IMR-90 (cell line): ENCODE measurements around the gene TPP1. TPM values are rescaled to one million over a fixed set of nuclear protein-coding genes. Genes with fewer than 3 reads are reported as not detected.

Experiments
- ATAC-seq: fragments of 200-7000 bp; cut with Tn5 transposase; 2 replicates; pipeline ENCODE4 v1.9.1; 2020; ENCODE audit warnings: low read depth, mild to moderate bottlenecking, moderate library complexity
- BruUV-seq: library from RNA; stranded (reverse); fragments of 400-500 nt; replicated peaks from 2 replicates; lab custom pipeline; 2021; lab: Mats Ljungman, UMichigan
- CTCF ChIA-PET: fragments of 300-600 bp; formaldehyde crosslinking; extraction: SDS; loops from one replicate; lab custom pipeline; 2021; ENCODE audit warnings: antibody characterized with exemption; lab: Yijun Ruan, JAX
- POLR2A ChIA-PET: fragments of 300-600 bp; sonication (Branson Sonifier 250); formaldehyde crosslinking; loops from one replicate; lab custom pipeline; 2022; ENCODE audit warnings: antibody characterized with exemption; ENCODE audit not compliant: unreplicated experiment; lab: Charles Lee
- DNase-seq: peaks from one replicate; pipeline ENCODE4 v3.0.0; 2013
- H2AFZ ChIP-seq: replicated peaks from 2 replicates; pipeline ENCODE3; 2013; ENCODE audit warnings: low read length, mild to moderate bottlenecking; ENCODE audit not compliant: poor library complexity
- H2AK5ac ChIP-seq: 2 replicates; pipeline ENCODE4 v1.6.1; 2013; ENCODE audit warnings: low read depth, low read length, inconsistent platforms
- H2AK9ac ChIP-seq: replicated peaks from 2 replicates; pipeline ENCODE3; 2013; ENCODE audit warnings: mild to moderate bottlenecking, low read depth, low read length, moderate library complexity; ENCODE audit not compliant: poor library complexity
- H2BK120ac ChIP-seq: 2 replicates; pipeline ENCODE4 v1.6.1; 2013; ENCODE audit warnings: low read depth, low read length, inconsistent platforms
- H2BK15ac ChIP-seq: 3 replicates; pipeline ENCODE4 v1.6.1; 2013; ENCODE audit warnings: low read depth, low read length, inconsistent platforms
- H2BK20ac ChIP-seq: 2 replicates; pipeline ENCODE4 v1.6.1; 2013; ENCODE audit warnings: low read depth, mild to moderate bottlenecking, inconsistent platforms, low read length, moderate library complexity
- H2BK5ac ChIP-seq: 2 replicates; pipeline ENCODE4 v1.6.1; 2013; ENCODE audit warnings: mild to moderate bottlenecking, low read depth, low read length, inconsistent platforms; ENCODE audit not compliant: poor library complexity, severe bottlenecking
- H3K14ac ChIP-seq: replicated peaks from 2 replicates; pipeline ENCODE4 v1.6.1; 2013; ENCODE audit warnings: low read depth, low read length, inconsistent platforms
- H3K18ac ChIP-seq: 2 replicates; pipeline ENCODE4 v1.6.1; 2013; ENCODE audit warnings: low read depth, low read length, control low read depth
- H3K23ac ChIP-seq: 2 replicates; pipeline ENCODE4 v1.6.1; 2013; ENCODE audit warnings: low read depth, low read length, inconsistent platforms
- H3K27ac ChIP-seq: 2 replicates; pipeline ENCODE4 v1.5.1; 2013; ENCODE audit warnings: mild to moderate bottlenecking, control low read depth, low read length; ENCODE audit not compliant: insufficient read depth
- H3K27me3 ChIP-seq: 2 replicates; pipeline ENCODE4 v1.6.1; 2013; ENCODE audit warnings: low read length; ENCODE audit not compliant: control insufficient read depth, insufficient read depth
- H3K36me3 ChIP-seq: 2 replicates; pipeline ENCODE4 v1.6.1; 2013; ENCODE audit warnings: low read length, mixed read lengths; ENCODE audit not compliant: control insufficient read depth, insufficient read depth
- H3K4ac ChIP-seq: 2 replicates; pipeline ENCODE4 v1.6.1; 2013; ENCODE audit warnings: low read depth, low read length, inconsistent platforms
- H3K4me1 ChIP-seq: 2 replicates; pipeline ENCODE4 v1.6.1; 2013; ENCODE audit warnings: low read length, mixed read lengths; ENCODE audit not compliant: control insufficient read depth, insufficient read depth
- H3K4me2 ChIP-seq: 2 replicates; pipeline ENCODE4 v1.6.1; 2013; ENCODE audit warnings: low read depth, mild to moderate bottlenecking, control low read depth, low read length, moderate library complexity
- H3K4me3 ChIP-seq: 2 replicates; pipeline ENCODE4 v1.5.1; 2013; ENCODE audit warnings: low read depth, mild to moderate bottlenecking, control low read depth, low read length, moderate library complexity; ENCODE audit not compliant: insufficient read depth
- H3K56ac ChIP-seq: 2 replicates; pipeline ENCODE4 v1.6.1; 2013; ENCODE audit warnings: low read length, inconsistent platforms; ENCODE audit not compliant: insufficient read depth; ENCODE audit errors: extremely low read depth
- H3K79me1 ChIP-seq, 2 experiments: 2 replicates each; pipeline ENCODE4 v1.6.1; 2013; ENCODE audit warnings: low read length in 2 of 2, inconsistent platforms in 1 of 2, low read depth in 1 of 2
- H3K9ac ChIP-seq: 2 replicates; pipeline ENCODE4 v1.6.1; 2013; ENCODE audit warnings: low read depth, low read length, control low read depth
- H3K9me1 ChIP-seq: 2 replicates; pipeline ENCODE4 v1.6.1; 2013; ENCODE audit warnings: low read length, inconsistent platforms; ENCODE audit not compliant: insufficient read depth
- H3K9me3 ChIP-seq: 2 replicates; pipeline ENCODE4 v1.6.1; 2013; ENCODE audit warnings: low read length; ENCODE audit not compliant: control insufficient read depth, insufficient read depth
- H4K20me1 ChIP-seq: 2 replicates; pipeline ENCODE4 v1.6.1; 2013; ENCODE audit warnings: low read length, inconsistent platforms; ENCODE audit not compliant: insufficient read depth
- H4K5ac ChIP-seq: 2 replicates; pipeline ENCODE4 v1.6.1; 2013; ENCODE audit warnings: mild to moderate bottlenecking, low read depth, low read length, control low read depth
- H4K8ac ChIP-seq, 2 experiments: 2 replicates each; pipeline ENCODE4 v1.6.1; 2013; ENCODE audit warnings: low read depth in 2 of 2, low read length in 2 of 2, control low read depth in 1 of 2, inconsistent platforms in 1 of 2
- H4K91ac ChIP-seq: 2 replicates; pipeline ENCODE4 v1.6.1; 2013; ENCODE audit warnings: low read depth, low read length, inconsistent platforms; ENCODE audit not compliant: insufficient read depth
- CEBPB ChIP-seq: IDR thresholded peaks from 2 replicates; pipeline ENCODE4 v1.6.1; 2012; ENCODE audit warnings: low read depth, low read length, improper control_type of control experiment
- FOS ChIP-seq: fragments of 150-350 bp; IDR thresholded peaks from 2 replicates; pipeline ENCODE4 v1.6.1; 2016; ENCODE audit warnings: low read depth, low read length
- MAFK ChIP-seq: IDR thresholded peaks from 2 replicates; pipeline ENCODE4 v1.6.1; 2012; ENCODE audit warnings: low read depth, low read length, improper control_type of control experiment
- MAZ ChIP-seq: IDR thresholded peaks from 2 replicates; pipeline ENCODE4 v1.6.1; 2012; ENCODE audit warnings: low read depth, mild to moderate bottlenecking, low read length, improper control_type of control experiment, moderate library complexity, borderline replicate concordance
- NFE2L2 ChIP-seq: fragments of 150-350 bp; IDR thresholded peaks from 2 replicates; pipeline ENCODE4 v1.6.1; 2016; ENCODE audit warnings: low read depth, mild to moderate bottlenecking, low read length
- POLR2A ChIP-seq: IDR thresholded peaks from 2 replicates; pipeline ENCODE4 v1.6.1; 2012; ENCODE audit warnings: mild to moderate bottlenecking, low read depth, low read length
- RAD21 ChIP-seq: IDR thresholded peaks from 2 replicates; pipeline ENCODE4 v1.6.1; 2012; ENCODE audit warnings: low read length, improper control_type of control experiment
- RCOR1 ChIP-seq: IDR thresholded peaks from 2 replicates; pipeline ENCODE4 v1.6.1; 2012; ENCODE audit warnings: mild to moderate bottlenecking, low read length, improper control_type of control experiment; ENCODE audit not compliant: insufficient replicate concordance
- RFX5 ChIP-seq: IDR thresholded peaks from 2 replicates; pipeline ENCODE4 v1.8.0; 2012; ENCODE audit warnings: low read depth, mild to moderate bottlenecking, low read length, moderate library complexity
- WGBS, 2 experiments: methylation state at CpG; one replicate each; pipeline versions ENCODE4 v1.1.5 to v1.1.7; 2013; ENCODE audit warnings: missing lambda C conversion rate in 2 of 2; ENCODE audit not compliant: insufficient read length in 1 of 2; ENCODE audit errors: extremely low coverage in 2 of 2; 5-methylcytosine and 5-hydroxymethylcytosine counted together
- dilution Hi-C: fragments of 300-500 bp; cut with HindIII; formaldehyde crosslinking; loops from one replicate; pipeline ENCODE4 v1.14.3; 2018; ENCODE audit warnings: low sequenced_read_pairs; ENCODE audit not compliant: unreplicated experiment
- in situ Hi-C: fragments of 300-500 bp; cut with MboI; formaldehyde crosslinking; loops from 3 replicates; pipeline ENCODE4 v1.14.3; 2019; ENCODE audit warnings: low sequenced_read_pairs, inconsistent platforms, mixed read lengths
- intact Hi-C: fragments of 100-400 bp; cut with micrococcal nuclease; formaldehyde crosslinking; loops from 2 replicates; pipeline ENCODE4 v1.10.0; 2022
- polyA plus RNA-seq, 3 experiments: library from polyadenylated mRNA; depleted of rRNA; stranded (reverse); fragments of >200 nt; gene quantifications; 2 replicates each; pipeline ENCODE4 v1.2.3, GENCODE V29; 2012; ENCODE audit warnings: low replicate concordance in 1 of 3
- total RNA-seq: library from RNA; depleted of rRNA; stranded (reverse); fragments of >200 nt; gene quantifications from 2 replicates; pipeline ENCODE4 v1.2.3, GENCODE V29; 2012
- TF ChIP-seq, protein P1 (sequence below): conservative IDR thresholded peaks from 2 replicates; pipeline ENCODE4 v1.5.1; 2012; ENCODE audit warnings: mild to moderate bottlenecking, low read depth, low read length, improper control_type of control experiment

Gene TPP1
- total and polyA plus RNA-seq, 2 of the 4 experiments (the other 2 are of a cell fraction): 33.5 to 108 TPM

- Histone ChIP-seq H2AK5ac (no peak overlapping the region), H2BK20ac (no peak overlapping the region), H2BK5ac (no peak overlapping the region), H3K9ac (no peak overlapping the region), H3K4me3 (no peak overlapping the region), H2AK9ac (no peak overlapping the region), H2AFZ (no peak overlapping the region), H4K20me1 (no peaks in the 10 kb centered on the region), H3K23ac (no peak overlapping the region), H3K9me3 (no peaks in the 10 kb centered on the region), H3K27me3 (no peaks in the 10 kb centered on the region), H2BK120ac (no peak overlapping the region), H3K4me2 (no peak overlapping the region), H4K8ac (no peak overlapping the region), H3K27ac (no peak overlapping the region), H3K79me1 (no peaks in the 10 kb centered on the region), H2BK15ac (no peak overlapping the region), H3K4me1 (no peaks in the 10 kb centered on the region), H3K4ac (no peak overlapping the region), H4K5ac (no peak overlapping the region), H3K18ac (no peak overlapping the region), H3K9me1 (no peaks in the 10 kb centered on the region), H3K14ac (no peak overlapping the region), H4K91ac (no peak overlapping the region), H3K36me3 (peaks cover 70% of the 10 kb centered on the region), H3K56ac (no peak overlapping the region)
- dilution Hi-C loops (no loop called here), in situ Hi-C loops (no loop called here), intact Hi-C loops (no loop called here)
- ChIA-PET CTCF (no interaction called here), POLR2A (no interaction called here)
- DNase-seq: no peak
- TF ChIP-seq, protein P1, sequence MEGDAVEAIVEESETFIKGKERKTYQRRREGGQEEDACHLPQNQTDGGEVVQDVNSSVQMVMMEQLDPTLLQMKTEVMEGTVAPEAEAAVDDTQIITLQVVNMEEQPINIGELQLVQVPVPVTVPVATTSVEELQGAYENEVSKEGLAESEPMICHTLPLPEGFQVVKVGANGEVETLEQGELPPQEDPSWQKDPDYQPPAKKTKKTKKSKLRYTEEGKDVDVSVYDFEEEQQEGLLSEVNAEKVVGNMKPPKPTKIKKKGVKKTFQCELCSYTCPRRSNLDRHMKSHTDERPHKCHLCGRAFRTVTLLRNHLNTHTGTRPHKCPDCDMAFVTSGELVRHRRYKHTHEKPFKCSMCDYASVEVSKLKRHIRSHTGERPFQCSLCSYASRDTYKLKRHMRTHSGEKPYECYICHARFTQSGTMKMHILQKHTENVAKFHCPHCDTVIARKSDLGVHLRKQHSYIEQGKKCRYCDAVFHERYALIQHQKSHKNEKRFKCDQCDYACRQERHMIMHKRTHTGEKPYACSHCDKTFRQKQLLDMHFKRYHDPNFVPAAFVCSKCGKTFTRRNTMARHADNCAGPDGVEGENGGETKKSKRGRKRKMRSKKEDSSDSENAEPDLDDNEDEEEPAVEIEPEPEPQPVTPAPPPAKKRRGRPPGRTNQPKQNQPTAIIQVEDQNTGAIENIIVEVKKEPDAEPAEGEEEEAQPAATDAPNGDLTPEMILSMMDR: no peak
- TF ChIP-seq RAD21 (no peak), RFX5 (no peak), MAFK (no peak), FOS (no peak), CEBPB (no peak), NFE2L2 (no peak), POLR2A (no peak), MAZ (no peak), RCOR1 (no peak)
- 86% methylated on average over 64 of the region's 102 CpGs; no CpG with 5 or more reads in 1 of the 2 experiments for WGBS, 2 experiments
- ATAC-seq: no peak
- BruUV-seq: no TSS peak
Observed at GRCh38 chr11:6629892-6630631, 10.8 kb upstream of the TPP1 start.
